ENCODE data around the gene ACTBL2. TPM values are rescaled to one million over a fixed set of nuclear protein-coding genes. Genes with fewer than 3 reads are reported as not detected.
A peak's percentile ranks its signal among the peaks of the same experiment; 100 is the strongest.

ACTBL2 gene
- total and polyA plus RNA-seq, 4 donors: not detected

DNA sequence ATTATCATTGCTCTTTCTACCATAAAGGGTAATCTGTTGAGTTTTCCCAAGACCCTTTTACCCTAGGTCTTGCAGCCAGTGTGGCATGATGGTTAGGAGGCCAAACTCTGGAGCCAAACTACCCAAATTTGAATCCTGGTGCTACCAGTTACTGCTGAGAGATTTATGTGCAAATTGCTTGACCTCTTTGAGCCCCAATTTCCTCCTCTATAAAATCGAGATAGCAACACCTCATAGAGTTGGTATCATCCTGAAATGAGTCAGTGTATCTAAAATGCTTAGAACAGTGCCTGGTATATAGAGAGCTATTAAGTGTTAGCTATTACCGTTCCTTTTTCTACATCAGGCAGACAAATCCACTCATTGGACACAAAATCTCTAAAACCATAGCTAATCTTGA is 43.0 kb downstream of the ACTBL2 start:
- no peaks in the 10 kb centered on the region for H3K4me1 ChIP-seq (ENCODE audit: control insufficient read depth in 4 of 4, insufficient read depth in 4 of 4, low read length in 3 of 4)
- H3K36me3 ChIP-seq (ENCODE audit: control insufficient read depth in 4 of 4, insufficient read depth in 3 of 4, low read depth in 1 of 4, low read length in 3 of 4): no peaks in the 10 kb centered on the region
- WGBS: 64% methylated on average over 2 of the region's 2 CpGs
- TF ChIP-seq, protein P1, sequence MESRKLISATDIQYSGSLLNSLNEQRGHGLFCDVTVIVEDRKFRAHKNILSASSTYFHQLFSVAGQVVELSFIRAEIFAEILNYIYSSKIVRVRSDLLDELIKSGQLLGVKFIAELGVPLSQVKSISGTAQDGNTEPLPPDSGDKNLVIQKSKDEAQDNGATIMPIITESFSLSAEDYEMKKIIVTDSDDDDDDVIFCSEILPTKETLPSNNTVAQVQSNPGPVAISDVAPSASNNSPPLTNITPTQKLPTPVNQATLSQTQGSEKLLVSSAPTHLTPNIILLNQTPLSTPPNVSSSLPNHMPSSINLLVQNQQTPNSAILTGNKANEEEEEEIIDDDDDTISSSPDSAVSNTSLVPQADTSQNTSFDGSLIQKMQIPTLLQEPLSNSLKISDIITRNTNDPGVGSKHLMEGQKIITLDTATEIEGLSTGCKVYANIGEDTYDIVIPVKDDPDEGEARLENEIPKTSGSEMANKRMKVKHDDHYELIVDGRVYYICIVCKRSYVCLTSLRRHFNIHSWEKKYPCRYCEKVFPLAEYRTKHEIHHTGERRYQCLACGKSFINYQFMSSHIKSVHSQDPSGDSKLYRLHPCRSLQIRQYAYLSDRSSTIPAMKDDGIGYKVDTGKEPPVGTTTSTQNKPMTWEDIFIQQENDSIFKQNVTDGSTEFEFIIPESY (IDR thresholded peaks at IDR 0.05): no peak
- TF ChIP-seq FOXA1 (IDR thresholded peaks at IDR 0.05) (no peak), JUND (IDR thresholded peaks at IDR 0.05) (no peak), EGR1 (IDR thresholded peaks at IDR 0.05; ENCODE audit: low read depth in 2 of 2) (no peak), FOXA2 (IDR thresholded peaks at IDR 0.05) (no peak), HNF4G (IDR thresholded peaks at IDR 0.05) (no peak), YY1 (IDR thresholded peaks at IDR 0.05) (no peak), GABPA (IDR thresholded peaks at IDR 0.05 in 1 of 2, conservative IDR thresholded peaks at IDR 0.05 in 1 of 2) (no peak), HNF4A (conservative IDR thresholded peaks at IDR 0.05) (no peak)
- TF ChIP-seq, protein P2, sequence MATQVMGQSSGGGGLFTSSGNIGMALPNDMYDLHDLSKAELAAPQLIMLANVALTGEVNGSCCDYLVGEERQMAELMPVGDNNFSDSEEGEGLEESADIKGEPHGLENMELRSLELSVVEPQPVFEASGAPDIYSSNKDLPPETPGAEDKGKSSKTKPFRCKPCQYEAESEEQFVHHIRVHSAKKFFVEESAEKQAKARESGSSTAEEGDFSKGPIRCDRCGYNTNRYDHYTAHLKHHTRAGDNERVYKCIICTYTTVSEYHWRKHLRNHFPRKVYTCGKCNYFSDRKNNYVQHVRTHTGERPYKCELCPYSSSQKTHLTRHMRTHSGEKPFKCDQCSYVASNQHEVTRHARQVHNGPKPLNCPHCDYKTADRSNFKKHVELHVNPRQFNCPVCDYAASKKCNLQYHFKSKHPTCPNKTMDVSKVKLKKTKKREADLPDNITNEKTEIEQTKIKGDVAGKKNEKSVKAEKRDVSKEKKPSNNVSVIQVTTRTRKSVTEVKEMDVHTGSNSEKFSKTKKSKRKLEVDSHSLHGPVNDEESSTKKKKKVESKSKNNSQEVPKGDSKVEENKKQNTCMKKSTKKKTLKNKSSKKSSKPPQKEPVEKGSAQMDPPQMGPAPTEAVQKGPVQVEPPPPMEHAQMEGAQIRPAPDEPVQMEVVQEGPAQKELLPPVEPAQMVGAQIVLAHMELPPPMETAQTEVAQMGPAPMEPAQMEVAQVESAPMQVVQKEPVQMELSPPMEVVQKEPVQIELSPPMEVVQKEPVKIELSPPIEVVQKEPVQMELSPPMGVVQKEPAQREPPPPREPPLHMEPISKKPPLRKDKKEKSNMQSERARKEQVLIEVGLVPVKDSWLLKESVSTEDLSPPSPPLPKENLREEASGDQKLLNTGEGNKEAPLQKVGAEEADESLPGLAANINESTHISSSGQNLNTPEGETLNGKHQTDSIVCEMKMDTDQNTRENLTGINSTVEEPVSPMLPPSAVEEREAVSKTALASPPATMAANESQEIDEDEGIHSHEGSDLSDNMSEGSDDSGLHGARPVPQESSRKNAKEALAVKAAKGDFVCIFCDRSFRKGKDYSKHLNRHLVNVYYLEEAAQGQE (IDR thresholded peaks at IDR 0.05): no peak
- no peak for DNase-seq (ENCODE audit: low spot score)
- no peaks in the 10 kb centered on the region for H3K27me3 ChIP-seq (ENCODE audit: control insufficient read depth in 4 of 4, insufficient read depth in 4 of 4, low read length in 3 of 4)
- no peaks in the 10 kb centered on the region for H3K9me3 ChIP-seq (ENCODE audit: control insufficient read depth in 4 of 4, low read length in 3 of 4)
- no peak overlapping the region for H3K9ac ChIP-seq (ENCODE audit: low read depth in 1 of 2, low read length in 2 of 2)
- H3K27ac ChIP-seq (ENCODE audit: low read depth in 1 of 2, low read length in 2 of 2): no peak overlapping the region
- no peak overlapping the region for H3K4me3 ChIP-seq (ENCODE audit: low read depth in 1 of 3, low read length in 3 of 3)

DNA sequence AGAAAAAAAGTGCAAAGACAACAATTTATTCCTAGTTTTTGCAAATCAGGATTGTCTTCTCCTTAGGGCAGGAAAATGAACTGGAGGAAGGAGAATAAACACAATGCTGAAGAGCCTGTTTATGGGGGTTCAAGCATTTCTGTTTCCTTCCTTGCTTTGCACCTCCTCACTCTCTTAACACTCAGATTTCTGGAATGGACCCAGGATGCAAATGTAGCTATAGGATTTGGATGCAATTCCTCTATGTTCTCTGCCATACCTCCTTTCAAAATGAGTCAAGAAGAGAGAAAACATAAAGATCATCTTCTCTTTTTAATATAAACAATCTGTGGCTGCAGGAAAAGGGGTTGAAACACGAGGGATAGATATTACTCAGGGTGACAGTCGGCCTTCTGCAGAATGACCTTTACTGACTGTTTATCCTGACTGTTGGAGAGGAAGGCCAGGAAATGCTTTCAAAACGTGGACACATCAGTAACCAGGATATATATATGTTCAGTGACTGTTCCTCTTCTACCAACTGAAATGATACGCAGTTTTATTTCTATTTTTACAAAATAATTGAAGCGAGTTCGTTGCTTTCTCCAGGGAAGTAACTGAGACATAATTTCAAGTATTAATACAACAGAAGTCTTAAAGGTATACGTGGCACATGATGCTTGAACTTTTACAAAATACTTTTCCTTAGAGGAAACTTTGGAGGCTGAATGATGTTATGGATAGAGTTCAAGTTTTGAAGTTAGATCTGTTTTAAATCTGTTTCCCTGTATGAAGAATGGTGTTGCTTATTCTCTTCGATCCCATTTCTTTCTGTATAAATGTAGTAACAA is 44.4 kb downstream of the ACTBL2 start:
- 69% methylated on average over 8 of the region's 8 CpGs for WGBS

DNA sequence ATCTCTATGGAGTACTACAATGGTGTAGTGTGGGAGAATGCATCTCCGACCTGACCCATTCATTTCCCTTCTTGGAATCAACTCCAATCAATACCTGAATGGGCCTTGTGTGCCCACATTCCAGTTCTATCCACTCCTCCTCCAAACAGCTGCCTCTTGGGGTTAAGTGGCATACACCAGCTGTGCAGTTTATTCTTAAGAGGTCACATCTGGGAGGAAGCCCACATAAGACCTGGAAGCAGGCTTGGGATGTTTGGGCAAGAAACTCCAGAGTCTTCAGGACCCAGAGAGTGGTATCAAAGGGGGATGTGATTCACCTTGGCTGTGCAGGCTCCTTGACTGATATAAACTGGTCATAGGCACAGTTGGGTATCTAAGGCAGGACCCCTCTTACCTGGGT is 46.0 kb downstream of the ACTBL2 start:
- DNase-seq (ENCODE audit: low spot score): no peak
- Histone ChIP-seq H3K36me3 (ENCODE audit: control insufficient read depth in 4 of 4, insufficient read depth in 3 of 4, low read depth in 1 of 4, low read length in 3 of 4) (no peaks in the 10 kb centered on the region), H3K9me3 (ENCODE audit: control insufficient read depth in 4 of 4, low read length in 3 of 4) (no peaks in the 10 kb centered on the region), H3K27me3 (ENCODE audit: control insufficient read depth in 4 of 4, insufficient read depth in 4 of 4, low read length in 3 of 4) (no peaks in the 10 kb centered on the region), H3K9ac (ENCODE audit: low read depth in 1 of 2, low read length in 2 of 2) (no peak overlapping the region), H3K27ac (ENCODE audit: low read depth in 1 of 2, low read length in 2 of 2) (no peak overlapping the region), H3K4me3 (ENCODE audit: low read depth in 1 of 3, low read length in 3 of 3) (no peak overlapping the region), H3K4me1 (ENCODE audit: control insufficient read depth in 4 of 4, insufficient read depth in 4 of 4, low read length in 3 of 4) (no peaks in the 10 kb centered on the region)
- WGBS: 92% methylated on average over 1 of the region's 1 CpG
- no peak for TF ChIP-seq JUND (IDR thresholded peaks at IDR 0.05)
- TF ChIP-seq, protein P3, sequence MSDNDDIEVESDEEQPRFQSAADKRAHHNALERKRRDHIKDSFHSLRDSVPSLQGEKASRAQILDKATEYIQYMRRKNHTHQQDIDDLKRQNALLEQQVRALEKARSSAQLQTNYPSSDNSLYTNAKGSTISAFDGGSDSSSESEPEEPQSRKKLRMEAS (IDR thresholded peaks at IDR 0.05): no peak
- TF ChIP-seq, protein P1 (IDR thresholded peaks at IDR 0.05): no peak
- TF ChIP-seq HNF4G (IDR thresholded peaks at IDR 0.05): no peak
- no peak for TF ChIP-seq YY1 (IDR thresholded peaks at IDR 0.05)
- no peak for TF ChIP-seq TAF1 (conservative IDR thresholded peaks at IDR 0.05)
- TF ChIP-seq NR2F2 (IDR thresholded peaks at IDR 0.05): no peak
- no peak for TF ChIP-seq FOXA2 (IDR thresholded peaks at IDR 0.05)
- TF ChIP-seq, protein P4, sequence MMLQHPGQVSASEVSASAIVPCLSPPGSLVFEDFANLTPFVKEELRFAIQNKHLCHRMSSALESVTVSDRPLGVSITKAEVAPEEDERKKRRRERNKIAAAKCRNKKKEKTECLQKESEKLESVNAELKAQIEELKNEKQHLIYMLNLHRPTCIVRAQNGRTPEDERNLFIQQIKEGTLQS (IDR thresholded peaks at IDR 0.05): no peak

More for the DNA sequence above, 44.4 kb downstream of the ACTBL2 start:
- H3K27ac ChIP-seq (ENCODE audit: low read depth in 1 of 2, low read length in 2 of 2): no peak overlapping the region
- H3K9ac ChIP-seq (ENCODE audit: low read depth in 1 of 2, low read length in 2 of 2): no peak overlapping the region
- DNase-seq (ENCODE audit: low spot score): no peak
- H3K4me3 ChIP-seq (ENCODE audit: low read depth in 1 of 3, low read length in 3 of 3): no peak overlapping the region
- H3K36me3 ChIP-seq (ENCODE audit: control insufficient read depth in 4 of 4, insufficient read depth in 3 of 4, low read depth in 1 of 4, low read length in 3 of 4): no peaks in the 10 kb centered on the region
- H3K9me3 ChIP-seq (ENCODE audit: control insufficient read depth in 4 of 4, low read length in 3 of 4): no peaks in the 10 kb centered on the region
- no peaks in the 10 kb centered on the region for H3K4me1 ChIP-seq (ENCODE audit: control insufficient read depth in 4 of 4, insufficient read depth in 4 of 4, low read length in 3 of 4)
- TF ChIP-seq SP1 (IDR thresholded peaks at IDR 0.05): no peak
- TF ChIP-seq NR2F2 (IDR thresholded peaks at IDR 0.05): peak; percentile 49
- H3K27me3 ChIP-seq (ENCODE audit: control insufficient read depth in 4 of 4, insufficient read depth in 4 of 4, low read length in 3 of 4): no peaks in the 10 kb centered on the region

All from liver (tissue), 9 donors.